GM18870 (cell line): Measurements from ENCODE around the gene LOXL1.

Experiments
- ATAC-seq: cut with Tn5 transposase; IDR thresholded peaks from one replicate; pipeline ENCODE4 v1.9.1; 2021; ENCODE audit warnings: moderate library complexity; ENCODE audit not compliant: unreplicated experiment

LOXL1 gene

GRCh38 chr15:73926219-73927002 is at the start of gene LOXL1:
TSS of gene LOXL1 (plus strand) at chr15:73926462. CDS start at chr15:73926784, 322 bp downstream.
- ATAC-seq: no peak

GRCh38 chr15:73879426-73879825 is 46.8 kb upstream of the LOXL1 start:
- no peak for ATAC-seq

- no peak for ATAC-seq
Measured at GRCh38 chr15:73881579-73882320, 44.5 kb upstream of the LOXL1 start.

GRCh38 chr15:73882761-73883419 is 43.4 kb upstream of the LOXL1 start:
- no peak for ATAC-seq

- ATAC-seq: no peak
Measured at GRCh38 chr15:73884159-73884558, 42.1 kb upstream of the LOXL1 start.

- ATAC-seq: no peak
Measured at GRCh38 chr15:73885954-73886700, 40.1 kb upstream of the LOXL1 start.

- no peak for ATAC-seq
Measured at GRCh38 chr15:73886717-73887345, 39.4 kb upstream of the LOXL1 start.

GRCh38 chr15:73887481-73887880 is 38.8 kb upstream of the LOXL1 start:
- ATAC-seq: no peak

- ATAC-seq: no peak
Measured at GRCh38 chr15:73888224-73889041, 37.8 kb upstream of the LOXL1 start.

GRCh38 chr15:73889053-73889761 is 37.1 kb upstream of the LOXL1 start:
- no peak for ATAC-seq

- ATAC-seq: no peak
Measured at GRCh38 chr15:73889762-73890124, 36.5 kb upstream of the LOXL1 start.

- ATAC-seq: no peak
Measured at GRCh38 chr15:73891328-73892315, 34.6 kb upstream of the LOXL1 start.

- ATAC-seq: no peak
Measured at GRCh38 chr15:73892446-73893226, 33.6 kb upstream of the LOXL1 start.

- ATAC-seq: no peak
Measured at GRCh38 chr15:73894133-73894814, 32.0 kb upstream of the LOXL1 start.

- no peak for ATAC-seq
Measured at GRCh38 chr15:73897441-73898261, 28.6 kb upstream of the LOXL1 start.
